Stimulated activated CD4-positive, alpha-beta T cell treated with anti-CD3 and anti-CD28 coated beads, Interleukin-12 subunit alpha, Interleukin-12 subunit beta, amount 100 ng/mL, for 4 hours (primary cell): ENCODE measurements around the gene ZSCAN29.
A peak's percentile ranks its signal among the peaks of the same experiment; 100 is the strongest.
"Not testable (repeated sequence)": the region's sequence is repeated elsewhere in the genome, so short reads cannot be mapped to it uniquely, and the experiment has no call there.

ENCODE experiments used
- DNase-seq: peaks from one replicate; pipeline ENCODE4 v3.0.0-alpha.2; 2020

The ZSCAN29 gene

GRCh38 chr15:43370975-43371974, at the start of gene ZSCAN29, which contains the start of gene TUBGCP4:
ZSCAN29 (minus strand) TSS chr15:43371043; CDS start chr15:43369913, 1,130 bp downstream.
TUBGCP4 (plus strand) TSS chr15:43371101; CDS start chr15:43371355, 254 bp downstream.
- peak; percentile 74 for DNase-seq

- DNase-seq = no peak
Observed at GRCh38 chr15:43420435-43420834, 49.6 kb upstream of the ZSCAN29 start.

DNA sequence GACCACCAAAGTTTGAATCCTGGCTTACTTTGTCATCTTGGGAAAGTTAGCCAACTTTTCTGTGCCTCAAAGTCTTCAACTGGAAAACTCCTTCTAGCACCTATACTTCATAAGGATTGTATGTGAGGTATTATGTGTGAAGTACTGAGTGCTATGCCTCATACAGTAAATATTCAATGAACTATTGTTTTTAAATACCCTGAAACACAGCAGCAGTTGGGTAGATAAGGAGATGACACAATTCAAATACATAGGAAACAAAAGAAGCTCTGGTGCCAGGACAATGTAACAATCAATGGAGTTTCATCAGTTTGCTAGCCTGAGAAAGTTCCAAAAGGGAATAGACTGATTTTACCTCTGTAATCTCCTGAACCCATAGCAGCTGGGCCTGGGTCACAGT, 43.4 kb upstream of the ZSCAN29 start:
- DNase-seq = no peak

GRCh38 chr15:43412096-43412495, 41.3 kb upstream of the ZSCAN29 start:
- no peak for DNase-seq

- no peak for DNase-seq
Observed at GRCh38 chr15:43410572-43411214, 39.9 kb upstream of the ZSCAN29 start.

- DNase-seq = no peak
Observed at GRCh38 chr15:43408789-43409188, 37.9 kb upstream of the ZSCAN29 start.

DNA sequence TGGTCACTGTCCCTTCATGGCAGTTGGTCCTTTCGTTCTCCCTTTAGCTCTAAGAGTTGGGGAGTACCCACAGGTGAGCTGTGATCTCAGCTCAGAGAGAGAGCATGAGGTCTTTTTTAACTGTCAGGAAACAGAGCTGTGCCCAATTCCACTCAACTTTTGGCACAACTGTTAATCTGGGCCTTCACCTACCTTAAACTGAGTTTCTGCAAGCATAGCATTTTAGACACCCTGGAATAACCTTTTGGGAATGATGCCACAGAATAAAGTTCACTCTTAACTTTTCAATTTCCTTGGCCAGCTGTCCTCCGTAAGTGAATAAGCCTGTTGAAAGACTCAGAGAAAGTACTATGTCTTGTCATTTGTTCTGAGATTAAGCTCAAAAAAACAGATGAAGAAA, 36.0 kb upstream of the ZSCAN29 start:
- DNase-seq = no peak

GRCh38 chr15:43406189-43406588, 35.3 kb upstream of the ZSCAN29 start:
- DNase-seq = no peak

DNA sequence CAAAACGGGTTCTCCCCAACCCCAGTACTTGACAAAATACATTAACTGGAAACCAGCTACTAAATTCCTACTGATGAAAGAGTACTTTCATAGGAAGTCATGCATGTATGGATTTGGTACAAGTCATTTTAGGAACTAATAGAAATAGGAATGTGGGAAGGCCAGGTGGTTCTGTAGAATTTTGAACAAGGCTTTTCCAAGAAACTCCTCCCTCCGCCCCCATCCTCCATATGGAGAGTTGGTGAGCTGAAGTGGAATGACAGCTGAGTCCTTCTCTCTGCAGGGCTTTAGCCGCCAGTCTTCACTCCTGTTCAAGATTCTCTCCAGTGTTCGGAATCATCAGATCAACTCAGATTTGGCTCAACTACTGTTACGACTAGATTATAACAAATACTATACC, 33.3 kb upstream of the ZSCAN29 start:
- DNase-seq = no peak

GRCh38 chr15:43403616-43404015, 32.8 kb upstream of the ZSCAN29 start:
- no peak for DNase-seq

- DNase-seq = no peak
Observed at GRCh38 chr15:43402255-43402654, 31.4 kb upstream of the ZSCAN29 start.

- not testable (repeated sequence) for DNase-seq
Observed at GRCh38 chr15:43393592-43393991, 22.7 kb upstream of the ZSCAN29 start.

DNA sequence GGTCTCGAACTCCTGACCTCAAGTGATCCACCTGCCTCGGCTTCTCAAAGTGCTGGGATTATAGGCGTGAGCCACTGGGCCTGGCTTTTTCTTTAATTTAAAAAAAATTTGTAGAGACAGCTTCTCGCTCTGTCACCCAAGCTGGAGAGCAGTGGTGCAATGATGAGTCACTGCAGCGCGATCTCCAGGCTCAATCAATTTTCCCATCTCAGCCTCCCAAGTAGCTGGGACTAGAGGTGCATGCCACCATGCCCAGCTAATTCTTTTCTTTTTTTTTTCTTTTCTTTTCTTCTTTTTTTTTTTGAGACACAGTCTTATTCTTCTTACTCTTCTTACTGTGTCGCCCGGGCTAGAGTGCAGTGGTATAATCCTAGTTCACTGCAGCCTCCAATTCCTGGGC, 19.9 kb upstream of the ZSCAN29 start:
- no peak for DNase-seq

GRCh38 chr15:43383070-43383469, 12.2 kb upstream of the ZSCAN29 start:
- no peak for DNase-seq

DNA sequence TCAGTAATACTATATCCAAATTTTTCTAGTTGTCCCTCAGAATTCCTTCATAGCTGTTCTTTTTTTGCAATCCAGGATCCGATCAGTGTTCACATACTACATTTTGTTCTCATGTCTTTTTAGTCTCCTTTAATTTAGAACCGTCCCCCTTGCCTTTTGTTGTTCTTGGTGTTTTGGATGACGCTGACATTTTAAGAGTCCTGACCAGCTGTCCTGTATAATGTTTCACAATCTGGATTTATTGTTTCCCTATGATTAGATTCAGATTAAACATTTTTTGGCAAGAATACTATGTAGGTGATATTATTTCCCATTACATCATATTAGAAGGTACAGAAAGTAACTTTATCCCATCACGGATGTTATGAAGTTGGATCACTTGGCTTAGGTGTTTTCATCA, 11.5 kb upstream of the ZSCAN29 start:
- DNase-seq = no peak

DNA sequence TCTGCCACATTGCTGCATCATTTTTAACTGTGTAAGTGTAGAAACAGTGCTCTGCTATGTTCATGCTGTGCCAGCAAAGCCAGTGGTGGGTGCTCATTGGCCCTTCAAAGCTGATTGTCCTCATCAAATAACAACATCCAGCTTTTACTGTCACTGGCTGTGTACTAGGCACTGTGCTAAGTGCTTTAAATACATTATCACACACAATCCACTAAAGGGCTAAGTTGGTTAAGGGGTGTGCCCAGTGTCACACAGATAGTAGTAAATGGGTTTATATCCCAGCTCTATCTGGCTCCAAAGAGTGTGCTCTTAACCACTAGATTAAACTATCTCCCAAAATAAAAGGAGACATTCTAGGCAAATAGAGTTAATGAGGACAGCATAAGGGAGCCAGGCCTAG, 7.8 kb upstream of the ZSCAN29 start:
- no peak for DNase-seq

DNA sequence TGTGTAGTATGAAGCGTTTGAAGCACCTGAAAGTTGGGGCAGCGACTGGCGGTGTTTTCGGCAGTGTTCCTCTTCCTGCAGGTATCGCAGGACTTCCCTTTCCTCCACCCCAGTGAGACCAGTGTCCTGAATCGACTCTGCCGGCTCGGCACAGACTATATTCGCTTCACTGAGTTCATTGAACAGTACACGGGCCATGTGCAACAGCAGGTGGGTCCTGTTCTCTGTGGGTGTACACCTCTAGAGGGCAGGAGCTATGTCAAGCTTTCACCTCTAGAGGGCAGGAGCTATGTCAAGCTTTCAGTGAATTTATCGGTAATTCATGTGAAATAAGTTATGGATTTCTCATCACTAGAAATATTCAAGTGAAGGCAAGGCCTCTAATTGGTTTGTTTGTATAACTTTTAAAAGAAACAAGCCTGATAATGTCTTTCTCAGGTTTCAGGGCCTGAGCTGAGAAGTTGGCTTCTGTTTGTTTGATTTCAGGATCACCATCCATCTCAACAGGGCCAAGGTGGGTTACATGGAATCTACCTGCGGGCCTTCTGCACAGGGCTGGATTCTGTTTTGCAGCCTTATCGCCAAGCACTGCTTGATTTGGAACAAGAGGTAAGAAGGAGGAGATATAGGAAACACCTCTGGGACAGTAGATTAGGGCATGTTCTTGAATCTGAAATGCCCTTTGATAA, 5.3 kb upstream of the ZSCAN29 start:
- DNase-seq = peak; percentile 16

- DNase-seq = no peak
Observed at GRCh38 chr15:43370310-43370974, 401 bp downstream of the ZSCAN29 start.

- DNase-seq = no peak
Observed at GRCh38 chr15:43361313-43361903, 9.4 kb downstream of the ZSCAN29 start.

DNA sequence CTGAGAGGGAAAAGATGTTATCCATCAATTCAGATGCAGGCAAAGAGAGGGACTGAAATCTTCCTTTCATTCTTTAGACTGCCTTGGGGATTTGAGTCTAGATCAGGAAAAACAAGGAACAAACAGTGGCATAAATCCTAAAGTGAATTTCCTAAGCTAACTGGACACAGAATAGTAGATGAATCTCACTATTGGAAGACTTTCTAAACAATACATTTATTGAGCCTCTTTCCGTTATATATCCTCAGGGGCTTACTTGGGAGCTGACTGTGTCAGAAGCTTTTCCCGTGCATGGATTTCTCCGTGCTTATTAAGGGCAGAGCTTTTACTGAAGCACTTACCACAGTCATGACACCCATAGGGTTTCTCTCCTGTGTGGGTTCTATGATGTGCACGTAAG, 10.0 kb downstream of the ZSCAN29 start:
- DNase-seq = no peak

GRCh38 chr15:43352693-43353382, 18.0 kb downstream of the ZSCAN29 start:
- no peak for DNase-seq

DNA sequence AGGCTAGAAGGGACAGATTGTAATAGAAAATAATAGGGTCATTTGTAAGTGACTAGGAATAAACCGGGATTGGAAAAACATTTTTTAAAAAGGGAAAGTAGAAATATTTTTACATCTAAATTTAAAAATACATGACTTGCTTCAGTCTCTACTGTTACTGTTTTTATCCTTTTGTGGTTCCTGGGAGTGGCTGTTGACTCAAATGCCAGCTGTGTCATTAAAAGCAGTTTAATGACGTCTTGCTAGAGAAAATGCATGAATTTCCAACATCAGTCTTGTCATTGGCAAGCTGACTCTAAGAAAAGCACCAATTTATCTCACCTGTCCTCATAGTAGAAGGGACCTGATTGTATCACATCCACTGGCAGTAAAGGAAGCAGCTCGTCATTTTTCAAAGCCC, 23.7 kb downstream of the ZSCAN29 start:
- DNase-seq = no peak
